HepG2 (cell line): Measurements from ENCODE around the gene CRK. TPM values are rescaled to one million over a fixed set of nuclear protein-coding genes. Genes with fewer than 3 reads are reported as not detected.

Source experiments
- ATAC-seq: fragments of 200-7000 bp; cut with Tn5 transposase; 3 replicates; pipeline ENCODE4 v1.9.1; 2020; ENCODE audit warnings: mild to moderate bottlenecking, moderate library complexity
- BruUV-seq: library from RNA; stranded (reverse); fragments of 400-500 nt; replicated peaks from 2 replicates; lab custom pipeline; 2021; lab: Mats Ljungman, UMichigan
- CTCF ChIA-PET: fragments of 300-600 bp; formaldehyde crosslinking; extraction: SDS; loops from one replicate; lab custom pipeline; 2021; ENCODE audit warnings: low total read pairs, inconsistent platforms, low intra/inter-chr PET ratio; lab: Yijun Ruan, JAX
- POLR2A ChIA-PET: fragments of 350-600 bp; sonication (Branson Sonifier 250); formaldehyde crosslinking; loops from one replicate; lab custom pipeline; 2020; ENCODE audit warnings: antibody characterized with exemption, inconsistent platforms; lab: Yijun Ruan, JAX
- DNase-seq: peaks from one replicate; pipeline ENCODE4 v3.0.0-alpha.2; 2015; ENCODE audit warnings: low spot score
- FAIRE-seq: peaks from 3 replicates; lab custom pipeline; 2011; peaks lifted over from hg19 to GRCh38; lab: Jason Lieb, UNC
- H2AFZ ChIP-seq: one replicate; pipeline ENCODE4 v1.6.1; 2011; ENCODE audit warnings: low read length, inconsistent platforms
- H3K27ac ChIP-seq: fragments of 300-600 bp; 3 replicates; pipeline ENCODE4 v1.8.0; 2011; ENCODE audit warnings: mixed run types, mild to moderate bottlenecking, mixed read lengths, low read length, inconsistent platforms; ENCODE audit not compliant: insufficient read depth; ENCODE audit errors: extremely low read length
- H3K27me3 ChIP-seq, 2 experiments: fragments of 200-600 bp in 1 of 2; 2 replicates in 1 of 2; 3 replicates in 1 of 2; pipeline versions ENCODE4 v1.6.0 to v1.8.0; 2011; ENCODE audit warnings: low read length in 2 of 2, mild to moderate bottlenecking in 2 of 2, moderate library complexity in 2 of 2, inconsistent platforms in 1 of 2; ENCODE audit not compliant: insufficient read depth in 2 of 2, control insufficient read depth in 1 of 2
- H3K36me3 ChIP-seq, 2 experiments: fragments of 200-600 bp in 1 of 2; replicated peaks in 1 of 2; 2 replicates in 1 of 2; 3 replicates in 1 of 2; pipeline versions ENCODE4 v1.5.1 to v1.8.0; 2011; ENCODE audit warnings: low read length in 2 of 2, inconsistent platforms in 1 of 2; ENCODE audit not compliant: insufficient read depth in 2 of 2, control insufficient read depth in 1 of 2
- H3K4me1 ChIP-seq: 2 replicates; pipeline ENCODE4 v1.5.1; 2012; ENCODE audit warnings: low read length, inconsistent platforms; ENCODE audit not compliant: insufficient read depth
- H3K4me2 ChIP-seq: 2 replicates; pipeline ENCODE4 v1.6.0; 2011; ENCODE audit warnings: low read depth, low read length, inconsistent platforms
- H3K4me3 ChIP-seq, 3 experiments: fragments of 200-600 bp in 1 of 3; sonication (generic), shearing (Covaris generic) in 1 of 3; replicated peaks in 1 of 3; 2 replicates each; pipeline ENCODE4 v1.5.1; 2011 to 2016; ENCODE audit warnings: low read length in 3 of 3, inconsistent platforms in 2 of 3, low read depth in 2 of 3, mild to moderate bottlenecking in 2 of 3, control low read depth in 1 of 3, mixed read lengths in 1 of 3; ENCODE audit not compliant: insufficient read depth in 1 of 3
- H3K79me2 ChIP-seq: one replicate; pipeline ENCODE4 v1.6.1; 2011; ENCODE audit warnings: low read length, inconsistent platforms; ENCODE audit not compliant: insufficient read depth
- H3K9ac ChIP-seq: 2 replicates; pipeline ENCODE4 v1.6.0; 2011; ENCODE audit warnings: mild to moderate bottlenecking, low read depth, low read length, inconsistent platforms; ENCODE audit not compliant: insufficient read depth
- H3K9me3 ChIP-seq: 2 replicates; pipeline ENCODE4 v1.5.1; 2012; ENCODE audit warnings: mild to moderate bottlenecking, low read length
- H4K20me1 ChIP-seq: 2 replicates; pipeline ENCODE4 v1.6.0; 2011; ENCODE audit warnings: inconsistent platforms, mild to moderate bottlenecking, low read length, moderate library complexity; ENCODE audit not compliant: insufficient read depth
- CREB3 ChIP-seq: sonication (generic); formaldehyde crosslinking; IDR thresholded peaks from 2 replicates; pipeline ENCODE4 v1.5.0; 2020; ENCODE audit warnings: missing genetic modification reagents
- CREM ChIP-seq, 2 experiments: sonication (generic) in 1 of 2; formaldehyde crosslinking in 1 of 2; IDR thresholded peaks; 2 replicates each; pipeline versions ENCODE4 v1.4.0 to v1.6.1; 2016 to 2020; ENCODE audit warnings: antibody characterized with exemption in 1 of 2, mild to moderate bottlenecking in 1 of 2, missing genetic modification reagents in 1 of 2
- FOXK2 ChIP-seq: fragments of 450-650 bp; IDR thresholded peaks from 2 replicates; pipeline ENCODE4 v1.6.1; 2016
- JARID2 ChIP-seq: sonication (generic); formaldehyde crosslinking; IDR thresholded peaks from 2 replicates; pipeline ENCODE4 v1.8.1; 2023; ENCODE audit warnings: missing genetic modification reagents, inconsistent platforms; ENCODE audit not compliant: insufficient replicate concordance
- MAX ChIP-seq: IDR thresholded peaks from 2 replicates; pipeline ENCODE4 v1.6.1; 2012; ENCODE audit warnings: inconsistent platforms
- NCOA5 ChIP-seq: sonication (generic); formaldehyde crosslinking; IDR thresholded peaks from 2 replicates; pipeline ENCODE4 v1.4.0; 2020; ENCODE audit warnings: missing genetic modification reagents
- SIX1 ChIP-seq: sonication (generic); formaldehyde crosslinking; IDR thresholded peaks from 2 replicates; pipeline ENCODE4 v1.4.0; 2020; ENCODE audit warnings: missing genetic modification reagents, borderline replicate concordance
- SRY ChIP-seq: sonication (generic); formaldehyde crosslinking; IDR thresholded peaks from 2 replicates; pipeline ENCODE4 v1.8.0; 2022; ENCODE audit warnings: mild to moderate bottlenecking, missing genetic modification reagents
- THAP11 ChIP-seq: IDR thresholded peaks from 2 replicates; pipeline ENCODE4 v1.6.1; 2016; ENCODE audit warnings: missing biosample characterization, missing genetic modification reagents
- ZNF292 ChIP-seq: sonication (generic); formaldehyde crosslinking; IDR thresholded peaks from 2 replicates; pipeline ENCODE4 v1.8.1; 2022; ENCODE audit warnings: mild to moderate bottlenecking, low read depth, missing genetic modification reagents, borderline replicate concordance
- ZNF335 ChIP-seq: sonication (generic); formaldehyde crosslinking; IDR thresholded peaks from 2 replicates; pipeline ENCODE4 v1.4.0; 2020; ENCODE audit warnings: missing genetic modification reagents
- ZNF496 ChIP-seq: sonication (generic); formaldehyde crosslinking; IDR thresholded peaks from 2 replicates; pipeline ENCODE4 v1.8.1; 2023; ENCODE audit warnings: mild to moderate bottlenecking, moderate library complexity, missing genetic modification reagents; ENCODE audit not compliant: insufficient replicate concordance
- ZNF558 ChIP-seq: sonication (generic); formaldehyde crosslinking; IDR thresholded peaks from 2 replicates; pipeline ENCODE4 v1.9.0; 2022; ENCODE audit warnings: mild to moderate bottlenecking, missing genetic modification reagents, borderline replicate concordance
- ZNF569 ChIP-seq: sonication (generic); formaldehyde crosslinking; IDR thresholded peaks from 2 replicates; pipeline ENCODE4 v1.5.0; 2020; ENCODE audit warnings: mild to moderate bottlenecking, missing genetic modification reagents, moderate library complexity, borderline replicate concordance
- ZNF646 ChIP-seq: sonication (generic); formaldehyde crosslinking; IDR thresholded peaks from 2 replicates; pipeline ENCODE4 v1.9.0; 2021; ENCODE audit warnings: mild to moderate bottlenecking, missing genetic modification reagents
- ZUFSP ChIP-seq: sonication (generic); formaldehyde crosslinking; IDR thresholded peaks from 2 replicates; pipeline ENCODE4 v1.9.0; 2021; ENCODE audit warnings: missing genetic modification reagents, mild to moderate bottlenecking, borderline replicate concordance
- WGBS: methylation state at CpG from one replicate; pipeline ENCODE4 v1.1.6; 2017; ENCODE audit warnings: low lambda C conversion rate; 5-methylcytosine and 5-hydroxymethylcytosine counted together
- in situ Hi-C: cut with HindIII; loops from 2 replicates; pipeline ENCODE4 v1.10.0; 2017; ENCODE audit warnings: low pct_unique_long_range_greater_than_20kb; ENCODE audit not compliant: extremely low pct_ligation_motif_present
- intact Hi-C: fragments of 100-400 bp; cut with micrococcal nuclease; formaldehyde crosslinking; loops from one replicate; pipeline ENCODE4 v1.10.0; 2022; ENCODE audit not compliant: unreplicated experiment
- polyA plus RNA-seq, 8 experiments: library from polyadenylated mRNA; depleted of rRNA in 3 of 8; stranded (reverse) in 7 of 8; unstranded in 1 of 8; fragments of >200 nt; fragmentation: Illumina TruSeq in 4 of 8; extraction: Trizol in 4 of 8; gene quantifications; 2 replicates each; pipeline versions ENCODE4 v1.2.1 to v1.2.3, GENCODE V29; 2011 to 2016; ENCODE audit warnings: low read depth in 4 of 8, missing spikeins in 1 of 8, mixed read lengths in 1 of 8; ENCODE audit not compliant: insufficient read depth in 1 of 8
- total RNA-seq, 5 experiments: library from RNA; depleted of rRNA; stranded (reverse); fragments of >200 nt; fragmentation: Illumina TruSeq; extraction: Trizol; gene quantifications; 2 replicates each; pipeline ENCODE4 v1.2.3, GENCODE V29; 2016; ENCODE audit warnings: low read depth in 1 of 5

The CRK gene
- total and polyA plus RNA-seq, 2 of the 13 experiments (the other 11 are each of a cell fraction or from before 2014, with no cell fraction given), result 47.4 to 54.2 TPM

GRCh38 chr17:1467258-1467657 lies 11.2 kb upstream of the CRK start:
- peaks cover 19% of the 10 kb centered on the region for H3K4me1 ChIP-seq
- no peak overlapping the region for H3K9ac ChIP-seq
- FAIRE-seq (no peak), ATAC-seq (no peak), DNase-seq (no peak)
- no TSS peak for BruUV-seq
- WGBS, result 94% methylated on average over 12 of the region's 16 CpGs
- CTCF ChIA-PET, result no interaction called here
- no peaks in the 10 kb centered on the region for H3K27me3 ChIP-seq
- intact Hi-C loops (no loop called here), in situ Hi-C loops (no loop called here)
- POLR2A ChIA-PET, result interaction anchor here (1.0 to 1.8 kb wide), 4 partner anchors 8 to 49 kb away, joined by 3 to 8 read pairs (median 6); partner anchors contain the start of gene INPP5K
- no peak overlapping the region for H2AFZ ChIP-seq
- no peaks in the 10 kb centered on the region for H3K9me3 ChIP-seq
- peaks cover 9 to 16% of the 10 kb centered on the region in 2 experiments; a peak in 3 of 5 replicates for H3K36me3 ChIP-seq
- no peak overlapping the region for H3K4me2 ChIP-seq
- H3K4me3 ChIP-seq, result no peak overlapping the region
- no peak overlapping the region for H3K27ac ChIP-seq
- H3K79me2 ChIP-seq, result no peaks in the 10 kb centered on the region
- no peaks in the 10 kb centered on the region; the same call in 1 of the 2 replicates for H4K20me1 ChIP-seq
- TF ChIP-seq ZNF292 (CRISPR knock-in tag) (no peak), MAX (no peak), ZNF558 (CRISPR knock-in tag) (no peak), ZNF335 (CRISPR knock-in tag) (no peak), ZNF646 (CRISPR knock-in tag) (no peak), ZNF569 (no peak), CREM (IDR thresholded peaks at IDR 0.05) (no peak), CREM (CRISPR knock-in tag; IDR thresholded peaks at IDR 0.05) (no peak), ZNF496 (no peak), SRY (CRISPR knock-in tag) (no peak), JARID2 (no peak), FOXK2 (no peak), ZUFSP (CRISPR knock-in tag) (no peak), SIX1 (CRISPR knock-in tag) (no peak), CREB3 (no peak), NCOA5 (CRISPR knock-in tag) (no peak), THAP11 (CRISPR knock-in tag) (no peak)
